Bronchial epithelial cell (primary cell): ENCODE results near the gene AOC2. TPM values are rescaled to one million over a fixed set of nuclear protein-coding genes. Genes with fewer than 3 reads are reported as not detected.

ENCODE experiments used
- DNase-seq: peaks from one replicate; pipeline ENCODE4 v3.0.0-alpha.2; 2010; ENCODE audit warnings: low read depth
- FAIRE-seq: peaks from 2 replicates; lab custom pipeline; 2011; peaks lifted over from hg19 to GRCh38; lab: Jason Lieb, UNC
- H3K27me3 ChIP-seq: 2 replicates; pipeline ENCODE4 v1.5.1; 2011; ENCODE audit warnings: low read length; ENCODE audit not compliant: control insufficient read depth, insufficient read depth
- H3K36me3 ChIP-seq: 2 replicates; pipeline ENCODE4 v1.5.1; 2011; ENCODE audit warnings: low read length; ENCODE audit not compliant: control insufficient read depth, insufficient read depth
- H3K4me3 ChIP-seq: 2 replicates; pipeline ENCODE4 v1.5.1; 2011; ENCODE audit warnings: mild to moderate bottlenecking, low read depth, low read length, control low read depth
- total RNA-seq: library from RNA; depleted of rRNA; stranded (reverse); fragments of >200 nt; gene quantifications from 2 replicates; pipeline ENCODE4 v1.2.1, GENCODE V29; 2014
- TF ChIP-seq, protein P1 (sequence below): IDR thresholded peaks from 2 replicates; pipeline ENCODE4 v1.5.1; 2011; ENCODE audit warnings: mild to moderate bottlenecking, moderate library complexity, low read length, control low read depth, inconsistent platforms; ENCODE audit not compliant: insufficient read depth, severe bottlenecking

Gene AOC2
- total RNA-seq, 1 donor from 2014 or later: 0.79 TPM

DNA sequence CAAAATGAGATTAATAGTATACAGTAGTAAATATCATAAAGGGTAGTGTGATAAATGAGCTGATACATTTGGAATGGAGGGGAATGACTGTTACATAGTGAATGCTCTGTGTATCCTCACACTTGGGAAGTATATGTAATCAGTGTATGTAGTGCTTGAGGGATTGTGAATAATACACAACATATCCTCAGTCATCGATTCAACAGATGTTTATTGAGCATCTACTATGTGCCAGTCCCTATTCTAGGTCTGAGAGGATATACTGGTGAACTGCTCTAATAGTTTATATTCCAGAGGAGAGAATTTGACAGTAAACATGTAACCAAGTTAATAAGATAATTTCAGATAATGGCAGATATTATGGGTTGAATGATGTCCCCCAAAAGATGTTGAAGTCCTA is 16.9 kb upstream of the AOC2 start:
- FAIRE-seq (no peak), DNase-seq (no peak)
- TF ChIP-seq, protein P1, sequence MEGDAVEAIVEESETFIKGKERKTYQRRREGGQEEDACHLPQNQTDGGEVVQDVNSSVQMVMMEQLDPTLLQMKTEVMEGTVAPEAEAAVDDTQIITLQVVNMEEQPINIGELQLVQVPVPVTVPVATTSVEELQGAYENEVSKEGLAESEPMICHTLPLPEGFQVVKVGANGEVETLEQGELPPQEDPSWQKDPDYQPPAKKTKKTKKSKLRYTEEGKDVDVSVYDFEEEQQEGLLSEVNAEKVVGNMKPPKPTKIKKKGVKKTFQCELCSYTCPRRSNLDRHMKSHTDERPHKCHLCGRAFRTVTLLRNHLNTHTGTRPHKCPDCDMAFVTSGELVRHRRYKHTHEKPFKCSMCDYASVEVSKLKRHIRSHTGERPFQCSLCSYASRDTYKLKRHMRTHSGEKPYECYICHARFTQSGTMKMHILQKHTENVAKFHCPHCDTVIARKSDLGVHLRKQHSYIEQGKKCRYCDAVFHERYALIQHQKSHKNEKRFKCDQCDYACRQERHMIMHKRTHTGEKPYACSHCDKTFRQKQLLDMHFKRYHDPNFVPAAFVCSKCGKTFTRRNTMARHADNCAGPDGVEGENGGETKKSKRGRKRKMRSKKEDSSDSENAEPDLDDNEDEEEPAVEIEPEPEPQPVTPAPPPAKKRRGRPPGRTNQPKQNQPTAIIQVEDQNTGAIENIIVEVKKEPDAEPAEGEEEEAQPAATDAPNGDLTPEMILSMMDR: no peak
- Histone ChIP-seq H3K36me3 (no peaks in the 10 kb centered on the region), H3K4me3 (no peak overlapping the region), H3K27me3 (no peaks in the 10 kb centered on the region)

DNA sequence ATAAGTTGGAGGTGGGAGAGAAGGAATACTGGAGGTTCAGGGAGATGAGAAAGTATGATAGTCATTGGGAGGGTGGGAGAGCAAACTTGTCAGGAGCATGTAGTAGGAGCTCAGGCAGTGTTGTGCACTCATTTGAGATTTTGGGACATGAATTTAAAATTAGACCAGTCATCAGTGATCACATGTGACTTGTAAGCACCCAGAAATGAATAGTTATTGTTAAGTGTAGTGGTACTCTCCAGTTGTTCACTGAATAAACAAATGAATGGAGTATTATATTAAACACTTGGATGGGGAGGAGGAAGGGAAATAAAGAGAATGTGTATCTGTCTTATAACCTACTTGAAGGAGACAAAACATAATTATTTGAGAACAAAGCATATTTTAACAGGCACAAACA is 13.4 kb upstream of the AOC2 start:
- no peak overlapping the region for H3K4me3 ChIP-seq
- H3K27me3 ChIP-seq: no peaks in the 10 kb centered on the region
- peaks cover 5% of the 10 kb centered on the region for H3K36me3 ChIP-seq
- DNase-seq (no peak), FAIRE-seq (no peak)
- TF ChIP-seq, protein P1: no peak

DNA sequence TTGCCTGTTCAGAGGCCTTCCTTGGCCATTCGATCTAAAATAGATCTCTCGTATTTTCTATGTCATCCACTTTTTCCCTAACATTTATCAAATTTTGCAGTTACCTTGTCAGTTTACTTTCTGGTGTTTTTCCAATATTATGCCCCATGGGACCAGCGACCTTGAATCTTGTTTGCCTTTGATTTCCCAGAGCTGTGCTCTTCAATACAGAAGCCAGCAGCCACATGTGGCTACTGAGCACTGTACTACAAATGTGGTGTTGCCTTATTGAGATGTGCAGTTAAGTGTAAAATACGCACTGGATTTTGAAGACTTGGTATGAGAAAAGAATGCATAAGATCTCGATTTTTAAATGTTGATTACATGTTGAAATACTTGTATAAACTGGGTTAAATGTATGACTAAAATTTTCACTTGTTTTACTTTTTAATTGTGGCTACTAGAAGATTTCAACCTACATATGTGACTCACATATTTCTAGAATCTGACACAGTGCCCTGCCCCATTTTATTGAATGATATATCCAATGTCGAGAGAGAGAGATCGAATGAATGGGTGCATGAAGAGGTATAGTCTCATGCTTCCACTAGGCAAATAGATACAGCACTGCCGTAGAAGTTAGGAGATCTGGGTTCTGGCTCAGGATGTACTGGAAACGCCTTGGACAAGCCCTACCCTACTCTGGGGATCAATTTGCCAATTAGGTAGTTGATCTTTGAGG is 12.0 kb upstream of the AOC2 start:
- no peak for FAIRE-seq

DNA sequence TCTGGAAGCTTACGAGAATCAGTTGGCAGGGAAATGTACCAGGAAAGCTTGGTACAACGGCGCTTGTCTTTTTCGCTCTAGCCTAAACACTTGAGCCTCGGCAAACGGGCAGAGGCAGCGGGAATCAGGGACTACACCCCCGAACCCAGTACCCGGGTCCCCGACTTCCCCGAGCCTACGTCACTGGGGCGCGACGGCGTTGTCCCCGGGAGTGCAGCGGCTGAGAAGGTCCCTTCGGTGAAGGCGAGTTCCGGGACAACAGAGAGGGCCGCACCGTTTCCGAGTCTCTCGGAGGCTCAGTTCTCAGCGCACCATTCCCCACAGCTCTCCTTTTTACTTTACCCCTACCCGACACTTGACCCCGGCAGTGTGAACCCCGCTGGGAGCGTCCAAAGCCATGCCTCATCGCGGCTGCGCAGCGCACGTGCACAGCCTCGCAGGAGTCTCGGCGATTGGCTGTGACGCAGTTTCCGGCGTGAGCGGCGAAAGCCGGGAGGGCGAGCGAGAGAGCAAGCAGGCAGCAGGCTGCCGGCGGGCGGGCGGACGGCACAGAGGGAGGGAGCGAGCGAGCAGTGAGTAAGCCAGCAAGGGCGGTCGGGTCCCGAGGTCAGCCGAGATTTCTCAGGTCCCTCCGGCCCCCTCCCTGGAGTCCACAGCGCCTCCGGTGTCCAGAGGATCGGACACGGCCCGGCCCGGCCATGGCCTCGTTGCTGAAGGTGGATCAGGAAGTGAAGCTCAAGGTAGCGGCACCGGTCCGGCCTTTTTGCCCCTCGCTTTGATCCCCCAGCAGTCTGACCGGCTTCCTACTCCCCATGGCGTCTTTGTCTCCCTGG is 11.2 kb upstream of the AOC2 start, which contains the start of gene PSME3:
PSME3 (plus strand) TSS at position 464 of the 833 bp plus-strand sequence; CDS start at position 699, 235 bp downstream.
- no peaks in the 10 kb centered on the region for H3K27me3 ChIP-seq
- no peak for FAIRE-seq

More for the DNA sequence above, 12.0 kb upstream of the AOC2 start:
- Histone ChIP-seq H3K4me3 (peak overlapping the region; percentile 92), H3K27me3 (no peaks in the 10 kb centered on the region), H3K36me3 (peaks cover 7% of the 10 kb centered on the region)
- peak; percentile 36 for DNase-seq
- TF ChIP-seq, protein P1: no peak

DNA sequence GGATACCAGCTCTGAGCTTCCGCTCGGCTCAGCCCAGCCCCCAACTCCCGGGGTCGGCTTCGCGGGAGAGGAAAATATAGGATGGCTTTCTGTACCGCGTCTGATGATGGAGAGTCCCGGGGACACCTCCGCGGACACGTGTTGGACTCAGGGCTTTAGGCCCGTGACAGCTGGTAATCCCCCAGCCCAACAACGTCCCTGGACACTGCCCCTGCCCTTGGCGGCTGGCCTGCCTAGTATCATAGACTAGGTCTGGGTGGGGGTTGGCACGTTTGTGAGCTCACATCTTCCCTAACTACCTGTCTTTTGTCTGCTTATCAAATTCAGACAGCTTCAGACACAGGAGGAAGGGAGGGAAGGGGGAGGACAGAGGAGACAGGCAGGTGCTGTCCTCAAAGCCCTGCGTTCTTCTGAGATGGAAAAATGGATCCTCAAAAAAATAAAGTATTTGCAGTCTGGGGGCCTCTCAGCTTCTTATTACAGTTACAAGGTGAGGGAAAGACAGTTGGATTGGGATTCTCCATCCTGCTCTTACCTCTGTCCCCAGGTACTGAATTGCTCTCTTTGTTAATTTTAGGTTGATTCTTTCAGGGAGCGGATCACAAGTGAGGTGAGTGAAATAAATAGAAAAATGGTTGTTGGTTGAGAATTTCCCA is 10.5 kb upstream of the AOC2 start:
- H3K36me3 ChIP-seq: peaks cover 20% of the 10 kb centered on the region
- no peaks in the 10 kb centered on the region for H3K27me3 ChIP-seq
- no peak for FAIRE-seq
- DNase-seq: no peak
- TF ChIP-seq, protein P1: no peak
- H3K4me3 ChIP-seq: peak overlapping the region; percentile 92

More for the DNA sequence above, 11.2 kb upstream of the AOC2 start, which contains the start of gene PSME3:
- peak; percentile 79 for DNase-seq
- Histone ChIP-seq H3K4me3 (peak within 1 kb of the TSS; percentile 92), H3K36me3 (peaks cover 13% of the 10 kb centered on the region)
- TF ChIP-seq, protein P1: no peak
